ENCODE results near the gene RAPGEFL1. TPM values are rescaled to one million over a fixed set of nuclear protein-coding genes. Genes with fewer than 3 reads are reported as not detected.

Gene RAPGEFL1, protein sequence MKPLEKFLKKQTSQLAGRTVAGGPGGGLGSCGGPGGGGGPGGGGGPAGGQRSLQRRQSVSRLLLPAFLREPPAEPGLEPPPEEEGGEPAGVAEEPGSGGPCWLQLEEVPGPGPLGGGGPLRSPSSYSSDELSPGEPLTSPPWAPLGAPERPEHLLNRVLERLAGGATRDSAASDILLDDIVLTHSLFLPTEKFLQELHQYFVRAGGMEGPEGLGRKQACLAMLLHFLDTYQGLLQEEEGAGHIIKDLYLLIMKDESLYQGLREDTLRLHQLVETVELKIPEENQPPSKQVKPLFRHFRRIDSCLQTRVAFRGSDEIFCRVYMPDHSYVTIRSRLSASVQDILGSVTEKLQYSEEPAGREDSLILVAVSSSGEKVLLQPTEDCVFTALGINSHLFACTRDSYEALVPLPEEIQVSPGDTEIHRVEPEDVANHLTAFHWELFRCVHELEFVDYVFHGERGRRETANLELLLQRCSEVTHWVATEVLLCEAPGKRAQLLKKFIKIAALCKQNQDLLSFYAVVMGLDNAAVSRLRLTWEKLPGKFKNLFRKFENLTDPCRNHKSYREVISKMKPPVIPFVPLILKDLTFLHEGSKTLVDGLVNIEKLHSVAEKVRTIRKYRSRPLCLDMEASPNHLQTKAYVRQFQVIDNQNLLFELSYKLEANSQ
- 7.0 TPM in 2 replicates for total RNA-seq (2014; rRNA removed; shearing (Covaris generic))

DNA sequence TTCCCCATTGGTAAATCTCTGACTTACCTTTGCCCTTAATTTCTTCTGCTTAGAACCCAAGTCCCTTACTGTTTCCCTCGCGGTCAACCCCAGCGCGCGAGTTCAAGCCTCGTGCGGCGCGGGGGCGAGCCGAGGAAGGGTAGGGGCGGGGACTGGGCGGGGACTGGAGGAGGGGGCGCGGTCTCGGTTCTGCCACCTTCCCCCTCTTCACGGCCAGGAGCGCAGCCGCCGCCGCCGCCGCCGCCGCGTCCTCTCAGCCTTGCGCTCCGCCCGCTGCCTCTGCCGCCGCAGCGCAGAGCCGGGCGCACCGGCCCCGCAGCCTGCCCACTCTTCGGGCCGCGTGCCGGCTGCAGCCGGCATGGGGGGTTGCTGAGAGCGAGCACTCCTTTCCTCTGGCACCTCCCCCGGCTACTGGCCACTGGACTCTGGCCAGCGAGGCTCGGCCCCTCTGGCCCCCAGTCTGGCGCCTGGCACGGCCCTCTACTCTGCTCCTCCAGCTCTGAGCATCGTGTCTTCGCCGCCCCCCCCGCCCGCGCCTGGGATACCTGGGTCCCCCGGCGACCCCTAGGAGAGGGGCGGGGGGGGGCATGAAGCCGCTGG lies at the start of gene RAPGEFL1:
TSS of gene RAPGEFL1 (plus strand) at position 196 of the 600 bp plus-strand sequence. CDS start at position 588, 392 bp downstream.

DNA sequence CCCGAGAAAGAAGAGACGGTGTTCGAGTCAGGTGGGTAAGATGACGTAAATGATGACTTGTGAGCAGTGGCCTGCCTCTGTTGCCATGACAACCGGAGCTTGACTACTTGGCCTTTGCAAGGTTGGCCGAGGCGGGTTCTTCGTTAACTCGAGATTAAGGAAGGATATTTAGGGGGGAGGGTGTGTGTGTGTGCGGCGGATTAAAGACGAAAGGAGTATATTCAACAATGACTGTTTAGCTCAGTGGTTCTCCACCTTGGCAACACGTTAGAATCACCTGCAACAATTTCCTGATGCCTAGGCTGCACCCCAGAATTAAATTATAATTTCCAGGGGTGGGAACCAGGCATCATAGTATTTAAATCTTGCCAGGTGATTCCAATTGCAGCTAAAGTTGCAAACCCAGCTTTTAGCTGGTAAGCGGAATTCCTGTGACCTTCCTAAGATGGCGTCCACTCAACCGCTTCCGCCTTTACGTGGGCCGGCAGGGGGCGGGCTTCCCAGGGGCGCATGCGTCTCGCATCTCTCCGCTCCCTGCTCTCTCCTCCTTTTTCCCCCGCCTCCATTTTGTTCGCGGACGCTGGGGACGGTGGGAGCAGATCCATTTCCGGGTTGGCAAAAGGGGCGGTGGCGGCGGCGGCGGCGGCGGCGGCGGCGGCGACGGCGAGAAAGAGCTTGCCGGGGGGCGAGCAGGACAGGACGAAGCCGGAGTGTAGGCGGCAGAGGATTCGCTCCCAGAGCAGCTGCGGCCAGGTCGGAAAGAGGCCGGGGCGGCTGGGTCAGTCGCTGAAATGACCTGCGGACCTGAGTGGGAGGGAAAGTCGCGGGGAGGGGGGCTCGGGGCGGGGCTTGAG lies 41.7 kb downstream of the RAPGEFL1 start, which contains the start of gene WIPF2:
TSS of gene WIPF2 (plus strand) at position 565 of the 854 bp plus-strand sequence. CDS start 37,156 bp downstream, outside the sequence.

Small RNAs within 50 kb of the gene (small RNA-seq; reads per million reads assigned to genes)
- gene MIR6867: not detected

Other genes starting within 250 kb of the RAPGEFL1 start
- gene ORMDL3, start 249.9 kb upstream of the RAPGEFL1 start, total RNA-seq (2014; rRNA removed; shearing (Covaris generic)): 20.1 and 21.5 TPM in 2 replicates
- not detected in 2 replicates for gene LRRC3C, start 249.7 kb upstream of the RAPGEFL1 start, total RNA-seq (2014; rRNA removed; shearing (Covaris generic))
- gene GSDMA, start 214.5 kb upstream of the RAPGEFL1 start, total RNA-seq (2014; rRNA removed; shearing (Covaris generic)): not detected in 2 replicates
- gene PSMD3, start 196.7 kb upstream of the RAPGEFL1 start, total RNA-seq (2014; rRNA removed; shearing (Covaris generic)): 168 and 192 TPM in 2 replicates
- gene CSF3, start 162.0 kb upstream of the RAPGEFL1 start, total RNA-seq (2014; rRNA removed; shearing (Covaris generic)): not detected in 2 replicates
- gene MED24, start 123.1 kb upstream of the RAPGEFL1 start, total RNA-seq (2014; rRNA removed; shearing (Covaris generic)): 34.3 and 43.0 TPM in 2 replicates
- gene THRA, start 114.5 kb upstream of the RAPGEFL1 start, total RNA-seq (2014; rRNA removed; shearing (Covaris generic)): 12.2 and 12.4 TPM in 2 replicates
- 6.3 and 8.2 TPM in 2 replicates for gene NR1D1, start 76.9 kb upstream of the RAPGEFL1 start, total RNA-seq (2014; rRNA removed; shearing (Covaris generic))
- gene MSL1, start 55.5 kb upstream of the RAPGEFL1 start, total RNA-seq (2014; rRNA removed; shearing (Covaris generic)): 45.3 and 47.3 TPM in 2 replicates
- gene CASC3, start 36.9 kb upstream of the RAPGEFL1 start, total RNA-seq (2014; rRNA removed; shearing (Covaris generic)): 43.4 and 48.3 TPM in 2 replicates
- gene WIPF2, start 41.8 kb downstream of the RAPGEFL1 start, total RNA-seq (2014; rRNA removed; shearing (Covaris generic)): 6.4 and 7.5 TPM in 2 replicates
- gene CDC6, start 110.4 kb downstream of the RAPGEFL1 start, total RNA-seq (2014; rRNA removed; shearing (Covaris generic)): 57.0 and 70.6 TPM in 2 replicates
- gene RARA, start 131.7 kb downstream of the RAPGEFL1 start, total RNA-seq (2014; rRNA removed; shearing (Covaris generic)): 32.1 and 32.5 TPM in 2 replicates
- gene GJD3, start 187.3 kb downstream of the RAPGEFL1 start, total RNA-seq (2014; rRNA removed; shearing (Covaris generic)): not detected in 2 replicates
- 127 and 132 TPM in 2 replicates for gene TOP2A, start 240.4 kb downstream of the RAPGEFL1 start, total RNA-seq (2014; rRNA removed; shearing (Covaris generic))

All from A375 (cell line).